ENCODE measurements around the gene TMSB10. TPM values are rescaled to one million over a fixed set of nuclear protein-coding genes. Genes with fewer than 3 reads are reported as not detected.

The TMSB10 gene
- total and polyA plus RNA-seq, 2 of the 13 experiments (the other 11 are each of a cell fraction or from before 2014, with no cell fraction given) = 665 to 708 TPM

DNA sequence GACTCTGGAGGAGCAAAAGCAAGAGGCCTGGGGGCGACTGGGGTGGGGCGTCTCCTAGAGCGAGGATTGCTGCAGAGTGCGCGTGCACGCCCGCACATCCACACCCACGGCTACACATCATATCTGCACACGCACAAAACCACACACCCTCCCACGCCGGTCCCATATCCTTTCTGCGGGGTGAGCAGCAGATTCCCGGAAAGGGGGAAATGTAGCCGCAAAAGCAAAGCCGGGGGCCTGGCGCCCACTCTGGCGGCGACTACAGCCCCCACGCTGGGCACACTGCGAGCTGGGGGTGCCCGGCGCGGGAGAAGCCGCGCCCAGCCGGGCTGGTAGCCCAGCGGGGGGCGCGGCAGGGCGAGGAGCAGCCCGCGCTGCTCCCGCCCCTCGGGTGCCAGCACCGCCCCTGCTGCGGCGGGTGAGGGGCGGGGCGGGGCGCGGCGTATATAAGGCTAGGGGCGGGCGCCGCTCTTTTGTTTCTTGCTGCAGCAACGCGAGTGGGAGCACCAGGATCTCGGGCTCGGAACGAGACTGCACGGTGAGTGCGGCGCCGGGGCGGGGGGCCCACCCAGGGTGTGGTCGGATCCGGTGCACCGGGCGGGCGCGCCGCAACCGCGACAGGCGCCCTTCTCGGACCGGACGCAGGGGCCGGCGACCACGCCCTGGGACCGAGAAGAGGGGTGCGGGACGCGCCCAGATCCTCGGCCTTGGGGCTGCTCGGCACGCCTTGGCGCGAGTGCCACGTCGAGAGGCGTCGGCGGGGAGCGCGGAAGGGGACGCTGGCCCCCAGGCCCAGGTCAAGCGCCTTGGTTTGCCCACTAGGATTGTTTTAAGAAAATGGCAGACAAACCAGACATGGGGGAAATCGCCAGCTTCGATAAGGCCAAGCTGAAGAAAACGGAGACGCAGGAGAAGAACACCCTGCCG, at the start of gene TMSB10 (continued):
- TF ChIP-seq HIC2 (CRISPR knock-in tag; IDR thresholded peaks at IDR 0.05; ENCODE audit: low read depth) (no peak), RBM22 (optimal IDR thresholded peaks at IDR 0.05; ENCODE audit: low read length) (no peak), TERF1 (CRISPR knock-in tag; IDR thresholded peaks at IDR 0.05) (peak; percentile 74; the same call in 1 of the 2 replicates), ZNF350 (CRISPR knock-in tag; IDR thresholded peaks at IDR 0.05; ENCODE audit: borderline replicate concordance, low read depth) (no peak), ZSCAN22 (CRISPR knock-in tag; IDR thresholded peaks at IDR 0.05) (no peak), ZNF782 (CRISPR knock-in tag; IDR thresholded peaks at IDR 0.05; ENCODE audit: borderline replicate concordance) (peak; percentile 55; the same call in 1 of the 2 replicates), ZNF7 (CRISPR knock-in tag; IDR thresholded peaks at IDR 0.05) (no peak), SIN3A (IDR thresholded peaks at IDR 0.05; ENCODE audit: borderline replicate concordance, low read depth, low read length) (peak; percentile 50; the same call in 1 of the 2 replicates), SALL1 (CRISPR knock-in tag; IDR thresholded peaks at IDR 0.05) (peak; percentile 86), ZFAT (CRISPR knock-in tag; conservative IDR thresholded peaks at IDR 0.05) (no peak), NRL (CRISPR knock-in tag; IDR thresholded peaks at IDR 0.05; ENCODE audit: borderline replicate concordance) (no peak; the same call in 1 of the 2 replicates), ZNF761 (CRISPR knock-in tag; conservative IDR thresholded peaks at IDR 0.05) (peak; percentile 84; the same call in 1 of the 2 replicates), BATF2 (CRISPR knock-in tag; IDR thresholded peaks at IDR 0.05) (peak; percentile 88)
- TF ChIP-seq, protein P1, sequence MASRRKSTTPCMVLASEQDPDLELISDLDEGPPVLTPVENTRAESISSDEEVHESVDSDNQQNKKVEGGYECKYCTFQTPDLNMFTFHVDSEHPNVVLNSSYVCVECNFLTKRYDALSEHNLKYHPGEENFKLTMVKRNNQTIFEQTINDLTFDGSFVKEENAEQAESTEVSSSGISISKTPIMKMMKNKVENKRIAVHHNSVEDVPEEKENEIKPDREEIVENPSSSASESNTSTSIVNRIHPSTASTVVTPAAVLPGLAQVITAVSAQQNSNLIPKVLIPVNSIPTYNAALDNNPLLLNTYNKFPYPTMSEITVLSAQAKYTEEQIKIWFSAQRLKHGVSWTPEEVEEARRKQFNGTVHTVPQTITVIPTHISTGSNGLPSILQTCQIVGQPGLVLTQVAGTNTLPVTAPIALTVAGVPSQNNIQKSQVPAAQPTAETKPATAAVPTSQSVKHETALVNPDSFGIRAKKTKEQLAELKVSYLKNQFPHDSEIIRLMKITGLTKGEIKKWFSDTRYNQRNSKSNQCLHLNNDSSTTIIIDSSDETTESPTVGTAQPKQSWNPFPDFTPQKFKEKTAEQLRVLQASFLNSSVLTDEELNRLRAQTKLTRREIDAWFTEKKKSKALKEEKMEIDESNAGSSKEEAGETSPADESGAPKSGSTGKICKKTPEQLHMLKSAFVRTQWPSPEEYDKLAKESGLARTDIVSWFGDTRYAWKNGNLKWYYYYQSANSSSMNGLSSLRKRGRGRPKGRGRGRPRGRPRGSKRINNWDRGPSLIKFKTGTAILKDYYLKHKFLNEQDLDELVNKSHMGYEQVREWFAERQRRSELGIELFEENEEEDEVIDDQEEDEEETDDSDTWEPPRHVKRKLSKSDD (CRISPR knock-in tag; IDR thresholded peaks at IDR 0.05; ENCODE audit: low read depth) = peak; percentile 71; the same call in 1 of the 2 replicates
- TF ChIP-seq, protein P2, sequence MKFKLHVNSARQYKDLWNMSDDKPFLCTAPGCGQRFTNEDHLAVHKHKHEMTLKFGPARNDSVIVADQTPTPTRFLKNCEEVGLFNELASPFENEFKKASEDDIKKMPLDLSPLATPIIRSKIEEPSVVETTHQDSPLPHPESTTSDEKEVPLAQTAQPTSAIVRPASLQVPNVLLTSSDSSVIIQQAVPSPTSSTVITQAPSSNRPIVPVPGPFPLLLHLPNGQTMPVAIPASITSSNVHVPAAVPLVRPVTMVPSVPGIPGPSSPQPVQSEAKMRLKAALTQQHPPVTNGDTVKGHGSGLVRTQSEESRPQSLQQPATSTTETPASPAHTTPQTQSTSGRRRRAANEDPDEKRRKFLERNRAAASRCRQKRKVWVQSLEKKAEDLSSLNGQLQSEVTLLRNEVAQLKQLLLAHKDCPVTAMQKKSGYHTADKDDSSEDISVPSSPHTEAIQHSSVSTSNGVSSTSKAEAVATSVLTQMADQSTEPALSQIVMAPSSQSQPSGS (CRISPR knock-in tag; IDR thresholded peaks at IDR 0.05) = peak; percentile 51
- TF ChIP-seq, protein P3, sequence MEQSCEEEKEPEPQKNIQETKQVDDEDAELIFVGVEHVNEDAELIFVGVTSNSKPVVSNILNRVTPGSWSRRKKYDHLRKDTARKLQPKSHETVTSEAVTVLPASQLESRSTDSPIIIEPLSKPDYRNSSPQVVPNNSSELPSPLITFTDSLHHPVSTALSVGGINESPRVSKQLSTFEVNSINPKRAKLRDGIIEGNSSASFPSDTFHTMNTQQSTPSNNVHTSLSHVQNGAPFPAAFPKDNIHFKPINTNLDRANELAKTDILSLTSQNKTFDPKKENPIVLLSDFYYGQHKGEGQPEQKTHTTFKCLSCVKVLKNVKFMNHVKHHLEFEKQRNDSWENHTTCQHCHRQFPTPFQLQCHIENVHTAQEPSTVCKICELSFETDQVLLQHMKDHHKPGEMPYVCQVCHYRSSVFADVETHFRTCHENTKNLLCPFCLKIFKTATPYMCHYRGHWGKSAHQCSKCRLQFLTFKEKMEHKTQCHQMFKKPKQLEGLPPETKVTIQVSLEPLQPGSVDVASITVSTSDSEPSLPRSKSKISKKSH (CRISPR knock-in tag; IDR thresholded peaks at IDR 0.05; ENCODE audit: borderline replicate concordance) = no peak

All from HepG2 (cell line).